Common myeloid progenitor, CD34-positive (primary cell): ENCODE data around the gene PLA2G2E.

Experiments
- CTCF ChIA-PET: fragments of 350-600 bp; sonication (Branson Sonifier 250); formaldehyde crosslinking; loops from one replicate; lab custom pipeline; 2021; ENCODE audit warnings: antibody characterized with exemption; lab: Charles Lee
- POLR2A ChIA-PET: fragments of 350-600 bp; sonication (Branson Sonifier 250); formaldehyde crosslinking; loops from one replicate; lab custom pipeline; 2021; ENCODE audit warnings: antibody characterized with exemption; lab: Charles Lee
- DNase-seq, 3 donors: peaks; one replicate each; pipeline versions ENCODE4 v3.0.0 to v3.0.0-alpha.2; 2013
- H3K27ac ChIP-seq, 2 experiments: 1 replicate in 1 of 2; 2 replicates in 1 of 2; pipeline ENCODE4 v1.7.0; 2013; ENCODE audit warnings: inconsistent platforms in 2 of 2, low read length in 2 of 2, mild to moderate bottlenecking in 2 of 2, low read depth in 1 of 2, moderate library complexity in 1 of 2; ENCODE audit not compliant: severe bottlenecking in 2 of 2, insufficient read depth in 1 of 2, poor library complexity in 1 of 2
- H3K27me3 ChIP-seq, 5 experiments: replicated peaks in 2 of 5; 1 replicate in 3 of 5; 2 replicates in 2 of 5; pipeline versions ENCODE4 v1.6.1 to v1.7.0; 2013; ENCODE audit warnings: low read length in 4 of 5, mild to moderate bottlenecking in 2 of 5, moderate library complexity in 2 of 5, inconsistent platforms in 1 of 5; ENCODE audit not compliant: insufficient read depth in 5 of 5, control insufficient read depth in 4 of 5
- H3K36me3 ChIP-seq, 4 experiments: 1 replicate in 2 of 4; 2 replicates in 2 of 4; pipeline versions ENCODE4 v1.6.1 to v1.7.0; 2013; ENCODE audit warnings: low read length in 3 of 4, control low read depth in 1 of 4, mild to moderate bottlenecking in 1 of 4; ENCODE audit not compliant: control insufficient read depth in 4 of 4, insufficient read depth in 4 of 4
- H3K4me1 ChIP-seq, 4 experiments: 1 replicate in 3 of 4; 2 replicates in 1 of 4; pipeline versions ENCODE4 v1.6.1 to v1.7.1; 2013; ENCODE audit warnings: low read length in 3 of 4, mild to moderate bottlenecking in 3 of 4, control low read depth in 1 of 4, inconsistent platforms in 1 of 4, moderate library complexity in 1 of 4; ENCODE audit not compliant: control insufficient read depth in 4 of 4, insufficient read depth in 4 of 4; ENCODE audit errors: control extremely low read depth in 1 of 4
- H3K4me3 ChIP-seq, 7 experiments: 1 replicate in 4 of 7; 2 replicates in 3 of 7; pipeline versions ENCODE4 v1.5.1 to v1.7.0; 2013; ENCODE audit warnings: mild to moderate bottlenecking in 7 of 7, low read length in 6 of 7, moderate library complexity in 6 of 7, inconsistent platforms in 2 of 7, low read depth in 2 of 7, control low read depth in 1 of 7; ENCODE audit not compliant: insufficient read depth in 4 of 7, control insufficient read depth in 1 of 7; ENCODE audit errors: extremely low read depth in 1 of 7
- H3K9me3 ChIP-seq, 5 experiments: 1 replicate in 4 of 5; 2 replicates in 1 of 5; pipeline versions ENCODE4 v1.6.1 to v1.7.1; 2013; ENCODE audit warnings: low read length in 4 of 5, mild to moderate bottlenecking in 2 of 5, inconsistent platforms in 1 of 5, low read depth in 1 of 5, moderate library complexity in 1 of 5; ENCODE audit not compliant: control insufficient read depth in 4 of 5, insufficient read depth in 2 of 5; ENCODE audit errors: control extremely low read depth in 1 of 5
- WGBS: methylation state at CpG from one replicate; pipeline ENCODE4 v1.1.5; 2013; ENCODE audit not compliant: insufficient coverage; 5-methylcytosine and 5-hydroxymethylcytosine counted together

PLA2G2E gene

GRCh38 chr1:19960591-19960990 lies 37.2 kb upstream of the PLA2G2E start:
- WGBS, result 61% methylated on average over 4 of the region's 5 CpGs
- Histone ChIP-seq H3K4me3 (no peak overlapping the region), H3K27ac (no peak overlapping the region), H3K4me1 (no peaks in the 10 kb centered on the region), H3K36me3 (no peaks in the 10 kb centered on the region), H3K9me3 (peaks cover 0 to 4% (median 0%) of the 10 kb centered on the region in 5 experiments), H3K27me3 (peaks cover 0 to 28% (median 8%) of the 10 kb centered on the region in 5 experiments)
- POLR2A ChIA-PET, result no interaction called here
- CTCF ChIA-PET, result no interaction called here
- DNase-seq, result no peak

DNA sequence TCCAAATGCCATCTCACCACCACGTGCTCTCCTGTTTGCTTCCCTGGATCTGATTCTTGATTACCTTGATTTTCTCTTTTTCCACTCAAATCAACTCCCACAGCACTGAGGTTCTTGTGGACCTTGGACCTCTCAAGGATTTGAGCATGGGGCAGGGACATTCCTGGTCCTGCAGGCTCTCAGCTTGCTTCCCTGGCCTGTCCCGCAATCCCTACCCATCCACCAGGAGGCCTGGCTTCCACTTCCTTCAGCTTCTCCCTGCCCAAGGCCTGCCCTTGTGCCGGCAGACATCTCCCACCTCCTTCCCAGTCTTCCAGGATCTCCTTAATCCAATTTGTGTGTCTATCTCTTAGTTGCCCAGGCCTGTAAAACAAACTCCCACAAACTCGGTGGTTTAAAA lies 34.4 kb upstream of the PLA2G2E start:
- WGBS, result 91% methylated on average over 4 of the region's 4 CpGs
- H3K9me3 ChIP-seq, result peaks cover 0 to 8% (median 0%) of the 10 kb centered on the region in 5 experiments
- DNase-seq, result no peak
- no peak overlapping the region for H3K4me3 ChIP-seq
- CTCF ChIA-PET, result no interaction called here
- POLR2A ChIA-PET, result no interaction called here
- no peaks in the 10 kb centered on the region for H3K4me1 ChIP-seq
- no peak overlapping the region for H3K27ac ChIP-seq
- H3K27me3 ChIP-seq, result peaks cover 0 to 34% (median 8%) of the 10 kb centered on the region in 5 experiments
- H3K36me3 ChIP-seq, result no peaks in the 10 kb centered on the region

- ChIA-PET CTCF (no interaction called here), POLR2A (no interaction called here)
- Histone ChIP-seq H3K4me3 (no peak overlapping the region), H3K36me3 (no peaks in the 10 kb centered on the region), H3K4me1 (no peaks in the 10 kb centered on the region), H3K27me3 (peaks cover 0 to 32% (median 8%) of the 10 kb centered on the region in 5 experiments), H3K27ac (no peak overlapping the region), H3K9me3 (peaks cover 0 to 8% (median 0%) of the 10 kb centered on the region in 5 experiments)
- 76% methylated on average over 11 of the region's 11 CpGs for WGBS
- DNase-seq, result no peak
Measured at GRCh38 chr1:19955534-19956170, 32.2 kb upstream of the PLA2G2E start.

DNA sequence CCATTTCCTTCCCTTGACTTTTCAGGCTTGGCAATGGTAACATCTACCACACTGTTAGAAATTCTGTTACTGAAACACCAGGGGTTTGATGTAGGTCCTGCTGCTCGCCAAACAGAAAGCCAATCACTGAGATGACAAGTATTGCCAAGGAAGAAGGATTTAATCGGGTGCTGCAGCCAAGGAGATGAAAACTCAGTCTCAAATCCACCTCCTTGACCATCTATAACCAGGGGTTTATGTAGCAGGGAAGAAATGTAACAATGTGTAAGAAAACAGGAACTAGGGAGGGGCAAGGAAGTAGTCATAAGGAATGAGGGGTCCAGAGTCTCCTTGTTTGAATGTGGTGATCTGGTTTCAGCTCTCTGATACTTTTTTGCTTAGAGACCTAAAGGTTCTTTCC lies 30.6 kb upstream of the PLA2G2E start:
- peaks cover 0 to 8% (median 0%) of the 10 kb centered on the region in 5 experiments for H3K9me3 ChIP-seq
- no peak overlapping the region for H3K27ac ChIP-seq
- ChIA-PET POLR2A (no interaction called here), CTCF (no interaction called here)
- no peak for DNase-seq
- no peak overlapping the region for H3K4me3 ChIP-seq
- no peaks in the 10 kb centered on the region for H3K4me1 ChIP-seq
- WGBS, result 100% methylated on average over 1 of the region's 2 CpGs
- H3K27me3 ChIP-seq, result peaks cover 0 to 29% (median 3%) of the 10 kb centered on the region in 5 experiments
- no peaks in the 10 kb centered on the region for H3K36me3 ChIP-seq

GRCh38 chr1:19949016-19949415 lies 25.6 kb upstream of the PLA2G2E start:
- no peak for DNase-seq
- Histone ChIP-seq H3K36me3 (no peaks in the 10 kb centered on the region), H3K9me3 (peaks cover 0 to 7% (median 0%) of the 10 kb centered on the region in 5 experiments), H3K27ac (no peak overlapping the region), H3K4me1 (no peaks in the 10 kb centered on the region), H3K27me3 (peaks cover 0 to 20% (median 5%) of the 10 kb centered on the region in 5 experiments), H3K4me3 (no peak overlapping the region)
- WGBS, result no CpG with 5 or more reads among the region's 2 CpGs
- CTCF ChIA-PET, result no interaction called here
- POLR2A ChIA-PET, result no interaction called here

DNA sequence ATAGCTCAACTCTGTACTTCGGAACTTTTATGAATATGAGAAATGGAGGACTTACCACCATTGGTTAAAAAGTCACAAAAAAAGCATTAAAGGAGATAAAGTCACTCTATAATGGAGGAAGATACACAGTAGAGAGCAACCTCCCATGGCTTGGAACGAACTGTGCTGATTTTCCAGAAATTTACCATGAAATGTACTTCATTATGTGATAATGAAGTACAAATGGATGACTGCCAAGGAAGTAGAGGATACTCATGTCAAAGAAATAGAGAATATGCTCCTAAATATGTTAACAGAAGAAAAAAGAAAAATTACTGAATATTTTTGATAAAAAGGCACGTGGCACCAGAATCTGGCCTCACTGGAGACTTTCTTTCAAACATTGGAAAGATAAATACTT lies 23.6 kb upstream of the PLA2G2E start:
- Histone ChIP-seq H3K27ac (no peak overlapping the region), H3K4me3 (no peak overlapping the region), H3K36me3 (no peaks in the 10 kb centered on the region), H3K27me3 (peaks cover 0 to 16% (median 4%) of the 10 kb centered on the region in 5 experiments), H3K9me3 (no peaks in the 10 kb centered on the region), H3K4me1 (no peaks in the 10 kb centered on the region)
- DNase-seq, result no peak
- 100% methylated on average over 1 of the region's 3 CpGs for WGBS
- CTCF ChIA-PET, result no interaction called here
- POLR2A ChIA-PET, result no interaction called here

DNA sequence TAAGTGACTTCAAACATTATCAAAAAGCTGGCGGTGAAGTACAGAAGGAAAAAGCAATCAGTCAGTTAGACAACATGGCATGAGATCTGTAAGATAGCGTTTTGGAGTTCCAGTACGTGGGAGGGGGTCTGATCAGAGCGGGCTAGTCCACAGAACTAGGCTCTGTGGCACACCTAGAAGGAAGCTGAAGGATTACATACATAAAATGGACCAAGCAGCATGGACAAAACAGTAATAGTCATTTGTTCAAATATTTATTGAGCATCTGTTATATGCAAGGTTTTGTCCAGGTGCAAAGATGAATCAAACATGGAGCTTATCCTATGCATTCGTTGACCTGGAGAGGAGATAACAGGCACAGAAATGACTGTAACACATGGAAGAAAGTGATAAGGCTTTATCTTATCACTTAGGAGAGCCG lies 22.9 kb upstream of the PLA2G2E start:
- WGBS, result 81% methylated on average over 4 of the region's 6 CpGs
- H3K4me3 ChIP-seq, result no peak overlapping the region
- no peak overlapping the region for H3K27ac ChIP-seq
- H3K9me3 ChIP-seq, result no peaks in the 10 kb centered on the region
- H3K27me3 ChIP-seq, result peaks cover 0 to 16% (median 4%) of the 10 kb centered on the region in 5 experiments
- DNase-seq, result no peak
- ChIA-PET POLR2A (no interaction called here), CTCF (no interaction called here)
- H3K36me3 ChIP-seq, result no peaks in the 10 kb centered on the region
- no peaks in the 10 kb centered on the region for H3K4me1 ChIP-seq
